Testis (tissue), 2 donors: ENCODE results near the gene RSAD1.

Source experiments
- POLR2A ChIP-seq: fragments of 450-650 bp; IDR thresholded peaks from one replicate; pipeline ENCODE4 v1.6.1; 2017; ENCODE audit warnings: antibody characterized with exemption, mild to moderate bottlenecking, moderate library complexity
- TF ChIP-seq, protein P1 (sequence below), 3 experiments: fragments of 450-650 bp in 2 of 3; fragments of 200-600 bp in 1 of 3; sonication (generic) in 1 of 3; IDR thresholded peaks; one replicate each; pipeline ENCODE4 v1.5.1; 2016 to 2019; ENCODE audit warnings: antibody characterized with exemption in 3 of 3, mild to moderate bottlenecking in 2 of 3, moderate library complexity in 1 of 3

GRCh38 chr17:50460831-50461526, 17.7 kb upstream of the RSAD1 start:
- TF ChIP-seq, protein P1, sequence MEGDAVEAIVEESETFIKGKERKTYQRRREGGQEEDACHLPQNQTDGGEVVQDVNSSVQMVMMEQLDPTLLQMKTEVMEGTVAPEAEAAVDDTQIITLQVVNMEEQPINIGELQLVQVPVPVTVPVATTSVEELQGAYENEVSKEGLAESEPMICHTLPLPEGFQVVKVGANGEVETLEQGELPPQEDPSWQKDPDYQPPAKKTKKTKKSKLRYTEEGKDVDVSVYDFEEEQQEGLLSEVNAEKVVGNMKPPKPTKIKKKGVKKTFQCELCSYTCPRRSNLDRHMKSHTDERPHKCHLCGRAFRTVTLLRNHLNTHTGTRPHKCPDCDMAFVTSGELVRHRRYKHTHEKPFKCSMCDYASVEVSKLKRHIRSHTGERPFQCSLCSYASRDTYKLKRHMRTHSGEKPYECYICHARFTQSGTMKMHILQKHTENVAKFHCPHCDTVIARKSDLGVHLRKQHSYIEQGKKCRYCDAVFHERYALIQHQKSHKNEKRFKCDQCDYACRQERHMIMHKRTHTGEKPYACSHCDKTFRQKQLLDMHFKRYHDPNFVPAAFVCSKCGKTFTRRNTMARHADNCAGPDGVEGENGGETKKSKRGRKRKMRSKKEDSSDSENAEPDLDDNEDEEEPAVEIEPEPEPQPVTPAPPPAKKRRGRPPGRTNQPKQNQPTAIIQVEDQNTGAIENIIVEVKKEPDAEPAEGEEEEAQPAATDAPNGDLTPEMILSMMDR (IDR thresholded peaks at IDR 0.05) = no peak
- no peak for TF ChIP-seq POLR2A
